PFSK-1 (cell line): ENCODE measurements around the gene CSNK2B.

Experiments
- POLR2AphosphoS5 ChIP-seq: IDR thresholded peaks from 2 replicates; pipeline ENCODE4 v1.6.1; 2012; ENCODE audit warnings: low read depth, mild to moderate bottlenecking, control low read depth, low read length, moderate library complexity
- TAF1 ChIP-seq: IDR thresholded peaks from 2 replicates; pipeline ENCODE4 v1.6.1; 2012; ENCODE audit warnings: low read length, control low read depth, borderline replicate concordance; ENCODE audit not compliant: insufficient read depth

DNA sequence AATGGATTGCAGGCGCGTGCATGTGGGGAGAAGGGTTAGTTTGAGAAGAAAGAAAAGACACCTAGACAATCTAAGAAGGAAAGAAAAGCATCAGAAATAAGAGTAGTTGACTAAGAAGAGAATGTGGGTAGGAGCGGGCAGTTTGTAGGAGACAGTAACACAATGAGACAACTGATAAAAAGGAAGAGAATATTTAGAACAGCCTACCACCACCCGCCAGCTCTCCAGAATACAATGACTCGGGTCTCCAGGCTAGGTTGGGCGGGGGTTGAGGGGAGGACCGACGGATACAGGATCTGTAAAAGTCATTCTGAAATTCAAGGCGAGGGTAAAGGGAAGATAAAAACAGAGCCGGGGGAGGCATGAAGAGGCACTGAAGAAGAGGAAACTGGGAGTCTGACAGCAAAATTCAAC is 36.5 kb downstream of the CSNK2B start:
- TF ChIP-seq POLR2AphosphoS5 (no peak), TAF1 (no peak)
